Erythroblast (primary cell): Measurements from ENCODE around the gene COX7A2L.

ENCODE experiments used
- GATA1 ChIP-seq: IDR thresholded peaks from 2 replicates; pipeline ENCODE4 v1.6.1; 2011; ENCODE audit warnings: low read depth, mild to moderate bottlenecking, control low read depth, low read length, moderate library complexity
- POLR2A ChIP-seq: IDR thresholded peaks from 2 replicates; pipeline ENCODE4 v1.6.1; 2011; ENCODE audit warnings: mild to moderate bottlenecking, low read length

GRCh38 chr2:42407476-42407875, 46.5 kb upstream of the COX7A2L start:
- TF ChIP-seq POLR2A = no peak
- no peak for TF ChIP-seq GATA1
